CD14-positive monocyte (primary cell): ENCODE results near the gene USP6. TPM values are rescaled to one million over a fixed set of nuclear protein-coding genes. Genes with fewer than 3 reads are reported as not detected.
"Not testable (repeated sequence)": the region's sequence is repeated elsewhere in the genome, so short reads cannot be mapped to it uniquely, and the experiment has no call there.

ENCODE experiments used
- DNase-seq, 3 donors: peaks; one replicate each; pipeline ENCODE4 v3.0.0-alpha.2; 2011 to 2022
- H2AFZ ChIP-seq: 2 replicates; pipeline ENCODE4 v1.6.0; 2012; ENCODE audit warnings: mild to moderate bottlenecking, low read depth, low read length, inconsistent platforms; ENCODE audit not compliant: insufficient read depth, poor library complexity, severe bottlenecking
- H3K27ac ChIP-seq, 2 donors: 1 replicate in 1 of 2; 2 replicates in 1 of 2; pipeline ENCODE4 v1.5.1; 2012 to 2013; ENCODE audit warnings: low read length in 2 of 2, control low read depth in 1 of 2, inconsistent platforms in 1 of 2, low read depth in 1 of 2, mild to moderate bottlenecking in 1 of 2
- H3K27me3 ChIP-seq, 2 donors: one replicate each; pipeline versions ENCODE4 v1.6.0 to v1.6.1; 2011 to 2013; ENCODE audit warnings: low read length in 2 of 2; ENCODE audit not compliant: control insufficient read depth in 2 of 2, insufficient read depth in 2 of 2
- H3K36me3 ChIP-seq, 2 donors: replicated peaks in 1 of 2; 1 replicate in 1 of 2; 2 replicates in 1 of 2; pipeline versions ENCODE4 v1.5.1 to v1.6.1; 2012 to 2013; ENCODE audit warnings: low read length in 2 of 2, control low read depth in 1 of 2, inconsistent platforms in 1 of 2, mild to moderate bottlenecking in 1 of 2; ENCODE audit not compliant: insufficient read depth in 2 of 2, control insufficient read depth in 1 of 2
- H3K4me1 ChIP-seq, 2 donors: 1 replicate in 1 of 2; 2 replicates in 1 of 2; pipeline versions ENCODE4 v1.5.1 to v1.6.1; 2012 to 2013; ENCODE audit warnings: low read length in 2 of 2, control low read depth in 1 of 2, inconsistent platforms in 1 of 2, mild to moderate bottlenecking in 1 of 2, moderate library complexity in 1 of 2; ENCODE audit not compliant: insufficient read depth in 2 of 2, control insufficient read depth in 1 of 2
- H3K4me2 ChIP-seq: replicated peaks from 2 replicates; pipeline ENCODE3; 2012; ENCODE audit warnings: low read length, moderate library complexity, mild to moderate bottlenecking; ENCODE audit not compliant: poor library complexity, severe bottlenecking; ENCODE audit errors: extremely low read depth
- H3K4me3 ChIP-seq, 3 experiments: fragments of 200-600 bp in 1 of 3; sonication (generic) in 1 of 3; replicated peaks in 1 of 3; 1 replicate in 2 of 3; 2 replicates in 1 of 3; pipeline ENCODE4 v1.5.1; 2011 to 2013; ENCODE audit warnings: low read length in 3 of 3, mild to moderate bottlenecking in 3 of 3, control low read depth in 2 of 3, low read depth in 2 of 3, inconsistent platforms in 1 of 3, moderate library complexity in 1 of 3
- H3K79me2 ChIP-seq: 2 replicates; pipeline ENCODE4 v1.6.0; 2012; ENCODE audit warnings: mild to moderate bottlenecking, control low read depth, inconsistent platforms, low read length, moderate library complexity; ENCODE audit not compliant: insufficient read depth
- H3K9ac ChIP-seq: 2 replicates; pipeline ENCODE4 v1.6.0; 2017; ENCODE audit warnings: low read length, mild to moderate bottlenecking; ENCODE audit not compliant: insufficient read depth, poor library complexity, severe bottlenecking
- H3K9me3 ChIP-seq, 2 donors: replicated peaks in 1 of 2; 1 replicate in 1 of 2; 2 replicates in 1 of 2; pipeline versions ENCODE4 v1.5.1 to v1.6.1; 2012 to 2013; ENCODE audit warnings: low read length in 2 of 2, control low read depth in 1 of 2; ENCODE audit not compliant: control insufficient read depth in 1 of 2, insufficient read depth in 1 of 2
- H4K20me1 ChIP-seq: 2 replicates; pipeline ENCODE4 v1.6.0; 2012; ENCODE audit warnings: mild to moderate bottlenecking, low read length, control low read depth, moderate library complexity; ENCODE audit not compliant: insufficient read depth
- H3K27ac Mint-ChIP-seq, 7 donors: one replicate each; pipeline ENCODE4 v1.8.0; 2020; ENCODE audit warnings: mild to moderate bottlenecking in 7 of 7, mixed read lengths in 7 of 7, moderate library complexity in 6 of 7, inconsistent platforms in 2 of 7
- H3K27me3 Mint-ChIP-seq, 3 donors: one replicate each; pipeline ENCODE4 v1.8.0; 2021 to 2022; ENCODE audit warnings: low read depth in 3 of 3, mild to moderate bottlenecking in 3 of 3, mixed read lengths in 3 of 3, moderate library complexity in 3 of 3, inconsistent platforms in 1 of 3
- H3K36me3 Mint-ChIP-seq, 2 donors: one replicate each; pipeline ENCODE4 v1.8.0; 2020; ENCODE audit warnings: mixed read lengths in 2 of 2, inconsistent platforms in 1 of 2, mild to moderate bottlenecking in 1 of 2
- H3K4me1 Mint-ChIP-seq: one replicate; pipeline ENCODE4 v1.8.0; 2020; ENCODE audit warnings: mild to moderate bottlenecking, mixed read lengths
- H3K4me3 Mint-ChIP-seq, 2 donors: one replicate each; pipeline ENCODE4 v1.8.0; 2020; ENCODE audit warnings: mild to moderate bottlenecking in 2 of 2, mixed read lengths in 2 of 2, moderate library complexity in 1 of 2
- H3K9me3 Mint-ChIP-seq, 7 donors: one replicate each; pipeline ENCODE4 v1.8.0; 2020 to 2022; ENCODE audit warnings: mixed read lengths in 7 of 7, mild to moderate bottlenecking in 6 of 7, moderate library complexity in 6 of 7, inconsistent platforms in 2 of 7
- CTCF ChIP-seq: fragments of 200-600 bp; IDR thresholded peaks from one replicate; pipeline ENCODE4 v1.8.0; 2022; ENCODE audit warnings: antibody characterized with exemption, mild to moderate bottlenecking
- WGBS: methylation state at CpG from one replicate; pipeline ENCODE4 v1.1.5; 2013; ENCODE audit warnings: missing lambda C conversion rate; ENCODE audit not compliant: insufficient coverage; 5-methylcytosine and 5-hydroxymethylcytosine counted together
- intact Hi-C, 2 donors: fragments of 100-400 bp; cut with micrococcal nuclease; formaldehyde crosslinking; loops; one replicate each; pipeline versions ENCODE4 v1.15.0 to v1.15.1; 2023
- polyA plus RNA-seq, 3 donors: library from polyadenylated mRNA; depleted of rRNA in 1 of 3; unstranded in 2 of 3; stranded (reverse) in 1 of 3; fragments of 300-500 nt in 2 of 3; fragments of >200 nt in 1 of 3; fragmentation: Illumina TruSeq in 2 of 3; gene quantifications; 1 replicate in 2 of 3; 2 replicates in 1 of 3; pipeline ENCODE4 v1.2.3, GENCODE V29; 2012 to 2021

The USP6 gene
- polyA plus RNA-seq, 3 donors = 0.02 to 0.08 (median 0.02) TPM

- Mint-ChIP-seq H3K9me3 (no peaks in the 10 kb centered on the region), H3K27ac (no peak overlapping the region), H3K27me3 (peaks cover 2 to 3% (median 2%) of the 10 kb centered on the region in 3 donors), H3K4me3 (no peak overlapping the region), H3K4me1 (peaks cover 4% of the 10 kb centered on the region), H3K36me3 (no peaks in the 10 kb centered on the region)
- Histone ChIP-seq H3K36me3 (no peaks in the 10 kb centered on the region), H2AFZ (no peak overlapping the region), H3K27me3 (no peaks in the 10 kb centered on the region), H3K4me2 (no peak overlapping the region), H3K4me3 (no peak overlapping the region), H3K4me1 (no peaks in the 10 kb centered on the region), H3K27ac (no peak overlapping the region), H3K79me2 (no peaks in the 10 kb centered on the region), H3K9ac (no peak overlapping the region), H4K20me1 (no peaks in the 10 kb centered on the region), H3K9me3 (no peaks in the 10 kb centered on the region)
- no peak for TF ChIP-seq CTCF
- 93% methylated on average over 12 of the region's 14 CpGs for WGBS
- DNase-seq = no peak
- intact Hi-C loops = no loop called here
These were observed 20.1 kb downstream of the USP6 start for GRCh38 chr17:5135726-5136579.

DNA sequence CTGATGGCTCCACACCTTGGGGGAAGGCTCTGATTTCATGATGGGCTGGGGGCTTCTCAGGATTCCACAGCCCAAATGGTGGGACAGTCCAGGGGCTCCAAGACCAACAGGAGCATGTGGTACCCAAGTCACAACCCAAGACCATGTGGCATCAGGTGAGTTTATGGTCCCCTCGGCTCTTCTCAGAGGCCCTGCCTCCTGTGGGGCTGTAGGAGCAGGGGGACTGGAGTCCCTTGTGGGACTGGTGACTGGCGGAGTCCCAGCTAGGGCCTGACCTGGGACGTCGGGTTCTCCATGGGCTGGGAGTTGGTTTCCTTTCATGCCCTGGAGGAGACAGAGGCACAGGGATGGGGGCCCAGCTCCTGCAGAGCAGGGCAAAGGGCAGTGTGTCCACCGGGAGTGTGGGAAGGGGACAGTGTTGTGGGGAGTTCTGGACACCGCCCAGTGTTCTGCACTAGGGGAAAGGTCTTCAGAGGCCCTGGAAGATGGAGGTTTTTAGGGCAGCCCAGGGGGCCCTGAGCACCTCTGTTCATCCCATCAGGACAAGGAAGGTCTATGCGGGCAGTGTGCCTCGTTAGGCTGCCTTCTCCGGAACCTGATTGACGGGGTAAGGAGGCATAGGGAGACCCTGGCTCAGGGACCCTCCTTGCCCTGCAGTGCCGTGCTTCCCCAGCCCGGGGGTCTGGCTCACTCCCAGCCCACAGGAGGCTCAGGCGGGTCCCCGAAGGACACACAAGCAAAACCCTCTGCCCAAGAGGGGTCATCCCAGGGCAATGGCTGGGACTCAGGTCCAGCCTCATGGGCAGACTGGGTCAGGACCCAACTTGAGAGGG is 21.0 kb downstream of the USP6 start:
- H3K4me2 ChIP-seq, H4K20me1 ChIP-seq, DNase-seq, H3K9ac ChIP-seq, H3K36me3 ChIP-seq, H3K4me1 ChIP-seq, H3K27me3 Mint-ChIP-seq, H3K36me3 Mint-ChIP-seq, H3K9me3 Mint-ChIP-seq, H3K4me1 Mint-ChIP-seq, H3K79me2 ChIP-seq, H3K4me3 Mint-ChIP-seq, H2AFZ ChIP-seq, H3K27ac ChIP-seq, intact Hi-C loops, H3K9me3 ChIP-seq, H3K27ac Mint-ChIP-seq, H3K27me3 ChIP-seq, H3K4me3 ChIP-seq: not testable (repeated sequence)
- 97% methylated on average over 12 of the region's 14 CpGs for WGBS

DNA sequence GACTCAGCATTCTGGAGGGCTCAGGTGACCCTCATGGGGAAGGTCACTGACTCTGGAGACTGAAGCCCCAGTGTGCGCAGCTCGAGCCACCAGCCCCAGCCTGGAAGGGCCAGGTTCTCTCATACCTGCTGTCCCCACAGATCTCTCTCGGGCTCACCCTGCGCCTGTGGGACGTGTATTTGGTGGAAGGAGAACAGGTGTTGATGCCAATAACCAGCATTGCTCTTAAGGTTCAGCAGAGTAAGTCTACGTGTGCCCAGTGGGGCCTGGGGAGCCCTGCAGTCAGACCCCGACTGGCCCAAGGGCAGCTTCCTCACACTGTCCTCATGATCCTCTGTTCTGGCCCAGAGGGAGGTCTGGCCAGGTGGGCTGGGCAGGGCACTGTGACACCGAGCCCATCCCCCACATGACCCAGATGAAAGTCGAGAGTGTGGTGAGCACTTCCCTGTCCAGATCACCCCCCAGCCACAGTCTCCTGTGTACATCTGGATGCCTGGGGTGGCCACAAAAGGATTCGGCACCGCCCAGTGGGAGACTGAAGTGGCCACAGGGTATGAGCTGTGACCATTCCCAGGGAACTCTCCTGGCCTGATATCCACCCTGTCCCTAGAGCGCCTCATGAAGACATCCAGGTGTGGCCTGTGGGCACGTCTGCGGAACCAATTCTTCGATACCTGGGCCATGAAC is 21.8 kb downstream of the USP6 start:
- H3K4me1 Mint-ChIP-seq, H3K36me3 ChIP-seq, H2AFZ ChIP-seq, H3K4me3 Mint-ChIP-seq, H3K79me2 ChIP-seq, H3K27me3 ChIP-seq, H3K4me2 ChIP-seq, H3K36me3 Mint-ChIP-seq, DNase-seq, H3K9ac ChIP-seq, H4K20me1 ChIP-seq, H3K9me3 ChIP-seq, H3K4me1 ChIP-seq, intact Hi-C loops, H3K4me3 ChIP-seq, H3K27me3 Mint-ChIP-seq, H3K27ac Mint-ChIP-seq, H3K27ac ChIP-seq, H3K9me3 Mint-ChIP-seq: not testable (repeated sequence)
- WGBS = 93% methylated on average over 13 of the region's 15 CpGs
